Measurements from ENCODE around the gene SLCO4A1. TPM values are rescaled to one million over a fixed set of nuclear protein-coding genes. Genes with fewer than 3 reads are reported as not detected.

Gene SLCO4A1
- total RNA-seq, 1 donor from 2014 or later, result 3.6 TPM

GRCh38 chr20:62700261-62700930 is 58.1 kb downstream of the SLCO4A1 start:
- Mint-ChIP-seq H3K27me3 (peaks cover 40% of the 10 kb centered on the region), H3K4me1 (ENCODE audit: low read depth) (no peaks in the 10 kb centered on the region), H3K9me3 (ENCODE audit: low read depth) (no peaks in the 10 kb centered on the region), H3K4me3 (ENCODE audit: low read depth) (no peak overlapping the region), H3K36me3 (ENCODE audit: insufficient read depth) (no peaks in the 10 kb centered on the region), H3K27ac (no peak overlapping the region)
- DNase-seq (ENCODE audit: low spot score, unreplicated experiment), result no peak
- TF ChIP-seq CTCF (IDR thresholded peaks at IDR 0.05; ENCODE audit: unreplicated experiment), result no peak

- H3K4me1 Mint-ChIP-seq (ENCODE audit: low read depth), result no peaks in the 10 kb centered on the region
- no peaks in the 10 kb centered on the region for H3K9me3 Mint-ChIP-seq (ENCODE audit: low read depth)
- DNase-seq (ENCODE audit: low spot score, unreplicated experiment), result no peak
- no peak overlapping the region for H3K4me3 Mint-ChIP-seq (ENCODE audit: low read depth)
- no peak overlapping the region for H3K27ac Mint-ChIP-seq
- peaks cover 44% of the 10 kb centered on the region for H3K27me3 Mint-ChIP-seq
- no peak for TF ChIP-seq CTCF (IDR thresholded peaks at IDR 0.05; ENCODE audit: unreplicated experiment)
- H3K36me3 Mint-ChIP-seq (ENCODE audit: insufficient read depth), result no peaks in the 10 kb centered on the region
Observed at GRCh38 chr20:62701161-62702012, 59.1 kb downstream of the SLCO4A1 start.

GRCh38 chr20:62702013-62702300 is 59.7 kb downstream of the SLCO4A1 start:
- no peak overlapping the region for H3K4me3 Mint-ChIP-seq (ENCODE audit: low read depth)
- no peak for DNase-seq (ENCODE audit: low spot score, unreplicated experiment)
- no peaks in the 10 kb centered on the region for H3K36me3 Mint-ChIP-seq (ENCODE audit: insufficient read depth)
- H3K9me3 Mint-ChIP-seq (ENCODE audit: low read depth), result no peaks in the 10 kb centered on the region
- no peak for TF ChIP-seq CTCF (IDR thresholded peaks at IDR 0.05; ENCODE audit: unreplicated experiment)
- H3K27me3 Mint-ChIP-seq, result peaks cover 48% of the 10 kb centered on the region
- H3K27ac Mint-ChIP-seq, result no peak overlapping the region
- no peaks in the 10 kb centered on the region for H3K4me1 Mint-ChIP-seq (ENCODE audit: low read depth)

- DNase-seq (ENCODE audit: low spot score, unreplicated experiment), result no peak
- Mint-ChIP-seq H3K9me3 (ENCODE audit: low read depth) (no peaks in the 10 kb centered on the region), H3K27me3 (peaks cover 53% of the 10 kb centered on the region), H3K36me3 (ENCODE audit: insufficient read depth) (no peaks in the 10 kb centered on the region), H3K27ac (no peak overlapping the region), H3K4me3 (ENCODE audit: low read depth) (no peak overlapping the region), H3K4me1 (ENCODE audit: low read depth) (no peaks in the 10 kb centered on the region)
- no peak for TF ChIP-seq CTCF (IDR thresholded peaks at IDR 0.05; ENCODE audit: unreplicated experiment)
Observed at GRCh38 chr20:62702895-62703852, 60.9 kb downstream of the SLCO4A1 start.

- Mint-ChIP-seq H3K9me3 (ENCODE audit: low read depth) (no peaks in the 10 kb centered on the region), H3K27ac (no peak overlapping the region), H3K4me3 (ENCODE audit: low read depth) (no peak overlapping the region), H3K27me3 (peaks cover 54% of the 10 kb centered on the region), H3K4me1 (ENCODE audit: low read depth) (no peaks in the 10 kb centered on the region), H3K36me3 (ENCODE audit: insufficient read depth) (no peaks in the 10 kb centered on the region)
- no peak for TF ChIP-seq CTCF (IDR thresholded peaks at IDR 0.05; ENCODE audit: unreplicated experiment)
- no peak for DNase-seq (ENCODE audit: low spot score, unreplicated experiment)
Observed at GRCh38 chr20:62703853-62704228, 61.5 kb downstream of the SLCO4A1 start.
